K562 (cell line): Measurements from ENCODE around the gene KAT2B. TPM values are rescaled to one million over a fixed set of nuclear protein-coding genes. Genes with fewer than 3 reads are reported as not detected.
"Not testable (repeated sequence)": the region's sequence is repeated elsewhere in the genome, so short reads cannot be mapped to it uniquely, and the experiment has no call there.

Experiments
- ATAC-seq: fragments of 200-7000 bp; cut with Tn5 transposase; 3 replicates; pipeline ENCODE4 v1.9.1; 2020; ENCODE audit warnings: moderate library complexity
- BruUV-seq: library from RNA; stranded (reverse); fragments of 400-500 nt; replicated peaks from 2 replicates; lab custom pipeline; 2021; lab: Mats Ljungman, UMichigan
- CTCF ChIA-PET: fragments of 300-600 bp; formaldehyde crosslinking; extraction: SDS; loops from one replicate; lab custom pipeline; 2021; ENCODE audit warnings: low intra/inter-chr PET ratio; lab: Yijun Ruan, JAX
- POLR2A ChIA-PET: fragments of 300-600, 350-650 bp; sonication (Branson Sonifier 250); formaldehyde crosslinking; extraction: SDS; loops from one replicate; lab custom pipeline; 2021; ENCODE audit warnings: antibody characterized with exemption, inconsistent platforms; lab: Yijun Ruan, JAX
- DNase-seq, 4 experiments: peaks; one replicate each; pipeline versions ENCODE4 v3.0.0 to v3.0.0-alpha.2; 2011 to 2018; ENCODE audit warnings: low spot score in 3 of 4, mixed read lengths in 3 of 4; ENCODE audit errors: extremely low read depth in 1 of 4
- FAIRE-seq: peaks from 2 replicates; lab custom pipeline; 2011; peaks lifted over from hg19 to GRCh38; lab: Jason Lieb, UNC
- H2AFZ ChIP-seq: 2 replicates; pipeline ENCODE4 v1.6.0; 2011; ENCODE audit warnings: low read depth, low read length, control low read depth, inconsistent platforms
- H3K27ac ChIP-seq: fragments of 200-600 bp; 3 replicates; pipeline ENCODE4 v1.8.0; 2011; ENCODE audit warnings: low read depth, mild to moderate bottlenecking, control low read depth, inconsistent platforms, low read length, moderate library complexity, mixed read lengths; ENCODE audit errors: extremely low read depth
- H3K27me3 ChIP-seq, 2 experiments: fragments of 300-600 bp in 1 of 2; 2 replicates in 1 of 2; 3 replicates in 1 of 2; pipeline versions ENCODE4 v1.6.0 to v1.8.0; 2011; ENCODE audit warnings: inconsistent platforms in 2 of 2, low read length in 2 of 2, mild to moderate bottlenecking in 1 of 2, mixed read lengths in 1 of 2, moderate library complexity in 1 of 2; ENCODE audit not compliant: control insufficient read depth in 2 of 2, insufficient read depth in 2 of 2
- H3K36me3 ChIP-seq: fragments of 300-600 bp; 3 replicates; pipeline ENCODE4 v1.8.0; 2011; ENCODE audit warnings: mild to moderate bottlenecking, low read length, inconsistent platforms; ENCODE audit not compliant: control insufficient read depth, insufficient read depth
- H3K4me1 ChIP-seq, 2 experiments: fragments of 200-600 bp in 1 of 2; replicated peaks in 1 of 2; 2 replicates in 1 of 2; 3 replicates in 1 of 2; pipeline versions ENCODE4 v1.5.1 to v1.8.0; 2011; ENCODE audit warnings: inconsistent platforms in 2 of 2, low read length in 2 of 2, mild to moderate bottlenecking in 1 of 2, mixed read lengths in 1 of 2, moderate library complexity in 1 of 2; ENCODE audit not compliant: control insufficient read depth in 2 of 2, insufficient read depth in 2 of 2
- H3K4me2 ChIP-seq: 2 replicates; pipeline ENCODE4 v1.6.1; 2011; ENCODE audit warnings: low read length, control low read depth, inconsistent platforms, mixed read lengths; ENCODE audit not compliant: insufficient read depth
- H3K4me3 ChIP-seq: fragments of 200-600 bp; sonication (generic), shearing (Covaris generic); 2 replicates; pipeline ENCODE4 v1.5.1; 2016; ENCODE audit warnings: control low read depth, inconsistent platforms
- H3K79me2 ChIP-seq: fragments of 200-600 bp; 3 replicates; pipeline ENCODE4 v1.8.0; 2011; ENCODE audit warnings: low read length, inconsistent platforms; ENCODE audit not compliant: control insufficient read depth, insufficient read depth
- H3K9ac ChIP-seq, 2 experiments: 2 replicates each; pipeline versions ENCODE4 v1.6.0 to v1.6.1; 2011; ENCODE audit warnings: low read depth in 2 of 2, low read length in 2 of 2, control low read depth in 1 of 2, inconsistent platforms in 1 of 2, mild to moderate bottlenecking in 1 of 2, mixed read lengths in 1 of 2; ENCODE audit not compliant: insufficient read depth in 1 of 2
- H3K9me1 ChIP-seq: one replicate; pipeline ENCODE4 v1.6.0; 2011; ENCODE audit warnings: inconsistent platforms, mild to moderate bottlenecking, low read length, moderate library complexity; ENCODE audit not compliant: control insufficient read depth, insufficient read depth
- H3K9me3 ChIP-seq: replicated peaks from 2 replicates; pipeline ENCODE4 v1.5.1; 2011; ENCODE audit warnings: low read depth, low read length, inconsistent platforms; ENCODE audit not compliant: control insufficient read depth, insufficient read depth
- H4K20me1 ChIP-seq: replicated peaks from 2 replicates; pipeline ENCODE4 v1.6.1; 2011; ENCODE audit warnings: low read length, inconsistent platforms, mixed read lengths; ENCODE audit not compliant: control insufficient read depth, insufficient read depth
- FOXK1 ChIP-seq: sonication (generic); formaldehyde crosslinking; IDR thresholded peaks from 2 replicates; pipeline ENCODE4 v1.8.0; 2022; ENCODE audit warnings: missing genetic modification reagents, mild to moderate bottlenecking, borderline replicate concordance
- JUN ChIP-seq, 2 experiments: sonication (generic) in 1 of 2; formaldehyde crosslinking in 1 of 2; IDR thresholded peaks; 2 replicates each; pipeline versions ENCODE4 v1.6.1 to v1.8.0; 2012 to 2022; ENCODE audit warnings: borderline replicate concordance in 2 of 2, mild to moderate bottlenecking in 2 of 2, improper control_type of control experiment in 1 of 2, low read depth in 1 of 2, low read length in 1 of 2, missing genetic modification reagents in 1 of 2
- RHOXF2B ChIP-seq: fragments of 250-450 bp; sonication (Bioruptor Pico); conservative IDR thresholded peaks from 2 replicates; pipeline ENCODE4 v1.5.1; 2021
- SAP30 ChIP-seq: fragments of 200-600 bp; sonication (generic); IDR thresholded peaks from 2 replicates; pipeline ENCODE4 v1.6.1; 2012; ENCODE audit warnings: borderline replicate concordance, low read depth, mild to moderate bottlenecking, moderate library complexity, low read length, control low read depth, inconsistent platforms; ENCODE audit not compliant: insufficient read depth, poor library complexity, severe bottlenecking
- ZBTB11 ChIP-seq, 3 experiments: fragments of 200-800 bp in 1 of 3; fragments of 250-450 bp in 1 of 3; fragments of 450-650 bp in 1 of 3; sonication (Bioruptor Pico) in 1 of 3; sonication (Bioruptor generic) in 1 of 3; formaldehyde crosslinking in 1 of 3; IDR thresholded peaks; 2 replicates each; pipeline versions ENCODE4 v1.6.1 to v1.8.0; 2016 to 2022; ENCODE audit warnings: mild to moderate bottlenecking in 2 of 3, missing genetic modification characterization in 2 of 3, missing compliant biosample characterization in 1 of 3, moderate library complexity in 1 of 3
- ZNF76 ChIP-seq: fragments of 250-450 bp; sonication (Bioruptor Pico); IDR thresholded peaks from 2 replicates; pipeline ENCODE4 v1.4.0; 2020; ENCODE audit warnings: mild to moderate bottlenecking, moderate library complexity, borderline replicate concordance
- WGBS: fragments of 100-300 bp; shearing (Covaris generic); methylation state at CpG from one replicate; pipeline ENCODE4 v1.1.6; 2016; ENCODE audit warnings: low coverage, mixed read lengths; ENCODE audit not compliant: insufficient coverage; ENCODE audit errors: missing lambda C conversion rate; 5-methylcytosine and 5-hydroxymethylcytosine counted together
- in situ Hi-C: fragments of 300-500 bp; cut with MboI; formaldehyde crosslinking; loops from 4 replicates; pipeline ENCODE4 v1.15.0; 2018; ENCODE audit warnings: inconsistent platforms, mixed read lengths
- intact Hi-C: fragments of 100-400 bp; cut with micrococcal nuclease; formaldehyde crosslinking; loops from 2 replicates; pipeline ENCODE4 v1.14.2; 2022
- polyA plus RNA-seq, 8 experiments: library from polyadenylated mRNA; depleted of rRNA in 4 of 8; stranded (reverse) in 5 of 8; unstranded in 3 of 8; fragments of >200 nt; fragmentation: Nextera tagmentation in 2 of 8; fragmentation: Illumina TruSeq in 1 of 8; extraction: Ambion mirVana in 2 of 8; extraction: Trizol in 1 of 8; gene quantifications; 2 replicates each; pipeline versions ENCODE4 v1.2.1 to v1.2.3, GENCODE V29; 2011 to 2014; ENCODE audit warnings: inconsistent platforms in 1 of 8, missing spikeins in 1 of 8
- total RNA-seq, 7 experiments: library from RNA; depleted of rRNA in 6 of 7; stranded (reverse); fragments of >200 nt in 6 of 7; fragmentation: Illumina TruSeq in 2 of 7; extraction: Trizol in 2 of 7; gene quantifications; 2 replicates each; pipeline versions ENCODE4 v1.2.1 to v1.2.3, GENCODE V29; 2011 to 2021; ENCODE audit warnings: low replicate concordance in 1 of 7

The KAT2B gene
- total and polyA plus RNA-seq, 9 of the 15 experiments (the other 6 are each of a cell fraction or from before 2014, with no cell fraction given): 3.3 to 14.9 (median 12.2) TPM

GRCh38 chr3:20028905-20029331, 11.3 kb upstream of the KAT2B start (continued):
- TF ChIP-seq FOXK1: no peak
- TF ChIP-seq, all 486 proteins: peak for 0

GRCh38 chr3:20031939-20032338, 8.3 kb upstream of the KAT2B start:
- intact Hi-C loops, H3K36me3 ChIP-seq, H3K4me2 ChIP-seq, H3K27ac ChIP-seq, H3K9me1 ChIP-seq, CTCF ChIA-PET, H3K9me3 ChIP-seq, DNase-seq, BruUV-seq, in situ Hi-C loops, ATAC-seq, H3K79me2 ChIP-seq, H3K4me3 ChIP-seq, H4K20me1 ChIP-seq, FAIRE-seq, H3K9ac ChIP-seq, H2AFZ ChIP-seq, H3K4me1 ChIP-seq, H3K27me3 ChIP-seq: not testable (repeated sequence)
- 88% methylated on average over 7 of the region's 7 CpGs for WGBS
- POLR2A ChIA-PET: interaction anchor here (1.0 kb wide), 1 partner anchor 17 kb away, joined by 3 read pairs; no protein-coding TSS in a partner anchor

- Histone ChIP-seq H4K20me1 (no peaks in the 10 kb centered on the region), H3K27ac (no peak overlapping the region), H3K27me3 (no peaks in the 10 kb centered on the region), H3K36me3 (no peaks in the 10 kb centered on the region), H3K4me1 (peaks cover 0 to 19% of the 10 kb centered on the region in 2 experiments; a peak in 2 of 5 replicates), H3K9me1 (no peaks in the 10 kb centered on the region), H3K4me2 (no peak overlapping the region), H3K4me3 (no peak overlapping the region), H3K9me3 (no peaks in the 10 kb centered on the region), H3K79me2 (no peaks in the 10 kb centered on the region), H2AFZ (peak overlapping the region; percentile 78), H3K9ac (no peak overlapping the region)
- ATAC-seq (no peak), FAIRE-seq (no peak), DNase-seq (no peak)
- BruUV-seq: no TSS peak
- in situ Hi-C loops (no loop called here), intact Hi-C loops (loop anchor here (5.0 kb wide), 2 partner anchors 43 to 68 kb away; no protein-coding TSS in a partner anchor)
- WGBS: 45% methylated on average over 4 of the region's 4 CpGs
- POLR2A ChIA-PET: no interaction called here
- CTCF ChIA-PET: no interaction called here
- TF ChIP-seq RHOXF2B (CRISPR knock-in tag) (no peak), JUN (IDR thresholded peaks at IDR 0.05; ENCODE audit: borderline replicate concordance, low read depth, low read length) (no peak), JUN (CRISPR knock-in tag; IDR thresholded peaks at IDR 0.05; ENCODE audit: borderline replicate concordance) (no peak), ZNF76 (CRISPR knock-in tag) (no peak), SAP30 (no peak), ZBTB11 (CRISPR knock-in tag; IDR thresholded peaks at IDR 0.05) (no peak)
Measured at GRCh38 chr3:20035019-20035418, 5.2 kb upstream of the KAT2B start.
